Lower leg skin (tissue), 4 donors: Measurements from ENCODE around the gene SWT1. TPM values are rescaled to one million over a fixed set of nuclear protein-coding genes. Genes with fewer than 3 reads are reported as not detected.

Experiments
- DNase-seq, 2 donors: peaks; one replicate each; pipeline ENCODE4 v3.0.0-alpha.2; 2019; ENCODE audit warnings: low spot score in 2 of 2
- H3K4me3 ChIP-seq: fragments of 200-600 bp; sonication (generic); 2 replicates; pipeline ENCODE4 v1.5.1; 2017; ENCODE audit warnings: mild to moderate bottlenecking, low read depth; ENCODE audit not compliant: poor library complexity, severe bottlenecking
- POLR2A ChIP-seq, 2 donors: fragments of 450-650 bp; IDR thresholded peaks; one replicate each; pipeline ENCODE4 v1.6.1; 2016 to 2017; ENCODE audit warnings: antibody characterized with exemption in 2 of 2, mild to moderate bottlenecking in 1 of 2, moderate library complexity in 1 of 2
- WGBS, 2 donors: methylation state at CpG; one replicate each; pipeline ENCODE4 v1.1.5; 2018; 5-methylcytosine and 5-hydroxymethylcytosine counted together
- intact Hi-C: fragments of 100-400 bp; cut with DNase I; formaldehyde crosslinking; loops from one replicate; pipeline ENCODE4 v1.15.0; 2023; ENCODE audit warnings: low total_unique reads
- total RNA-seq, 4 donors: library from RNA; depleted of rRNA; stranded (reverse); fragments of >200 nt; gene quantifications; one replicate each; pipeline ENCODE4 v1.1.0, GENCODE V29; 2016
- TF ChIP-seq, protein P1 (sequence below), 3 donors: fragments of 450-650 bp; IDR thresholded peaks; one replicate each; pipeline ENCODE4 v1.5.1; 2016; ENCODE audit warnings: antibody characterized with exemption in 3 of 3, mild to moderate bottlenecking in 3 of 3, moderate library complexity in 2 of 3

SWT1 gene
- total RNA-seq, 4 donors from 2014 or later, result 3.9 to 6.3 (median 4.5) TPM

DNA sequence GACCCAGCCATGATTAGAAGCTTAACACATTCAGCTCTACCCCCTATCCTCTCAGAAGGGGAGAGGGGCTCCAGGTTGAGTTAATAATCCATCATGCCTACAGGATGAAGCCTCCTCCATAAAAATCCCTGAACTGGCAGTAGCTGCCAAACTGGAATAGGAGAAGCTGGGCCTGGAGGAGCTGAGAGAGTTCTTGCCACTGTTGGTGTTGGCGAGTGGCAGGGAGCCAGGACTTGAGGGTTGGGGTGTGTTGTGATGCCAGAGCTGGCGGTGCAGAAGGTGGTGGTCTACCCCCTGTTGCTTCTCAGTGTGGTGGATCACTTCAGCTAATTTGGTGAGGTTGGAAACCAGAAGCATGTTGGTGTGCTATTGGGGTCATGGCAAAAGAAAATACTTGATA lies 123.6 kb downstream of the SWT1 start:
- TF ChIP-seq, protein P1, sequence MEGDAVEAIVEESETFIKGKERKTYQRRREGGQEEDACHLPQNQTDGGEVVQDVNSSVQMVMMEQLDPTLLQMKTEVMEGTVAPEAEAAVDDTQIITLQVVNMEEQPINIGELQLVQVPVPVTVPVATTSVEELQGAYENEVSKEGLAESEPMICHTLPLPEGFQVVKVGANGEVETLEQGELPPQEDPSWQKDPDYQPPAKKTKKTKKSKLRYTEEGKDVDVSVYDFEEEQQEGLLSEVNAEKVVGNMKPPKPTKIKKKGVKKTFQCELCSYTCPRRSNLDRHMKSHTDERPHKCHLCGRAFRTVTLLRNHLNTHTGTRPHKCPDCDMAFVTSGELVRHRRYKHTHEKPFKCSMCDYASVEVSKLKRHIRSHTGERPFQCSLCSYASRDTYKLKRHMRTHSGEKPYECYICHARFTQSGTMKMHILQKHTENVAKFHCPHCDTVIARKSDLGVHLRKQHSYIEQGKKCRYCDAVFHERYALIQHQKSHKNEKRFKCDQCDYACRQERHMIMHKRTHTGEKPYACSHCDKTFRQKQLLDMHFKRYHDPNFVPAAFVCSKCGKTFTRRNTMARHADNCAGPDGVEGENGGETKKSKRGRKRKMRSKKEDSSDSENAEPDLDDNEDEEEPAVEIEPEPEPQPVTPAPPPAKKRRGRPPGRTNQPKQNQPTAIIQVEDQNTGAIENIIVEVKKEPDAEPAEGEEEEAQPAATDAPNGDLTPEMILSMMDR (IDR thresholded peaks at IDR 0.05), result no peak
- no peak for TF ChIP-seq POLR2A (IDR thresholded peaks at IDR 0.05)
- WGBS, 2 donors, result 97 to 98% methylated on average over 2 of the region's 2 CpGs
- intact Hi-C loops, result no loop called here
- DNase-seq, result no peak
- H3K4me3 ChIP-seq, result no peak overlapping the region

DNA sequence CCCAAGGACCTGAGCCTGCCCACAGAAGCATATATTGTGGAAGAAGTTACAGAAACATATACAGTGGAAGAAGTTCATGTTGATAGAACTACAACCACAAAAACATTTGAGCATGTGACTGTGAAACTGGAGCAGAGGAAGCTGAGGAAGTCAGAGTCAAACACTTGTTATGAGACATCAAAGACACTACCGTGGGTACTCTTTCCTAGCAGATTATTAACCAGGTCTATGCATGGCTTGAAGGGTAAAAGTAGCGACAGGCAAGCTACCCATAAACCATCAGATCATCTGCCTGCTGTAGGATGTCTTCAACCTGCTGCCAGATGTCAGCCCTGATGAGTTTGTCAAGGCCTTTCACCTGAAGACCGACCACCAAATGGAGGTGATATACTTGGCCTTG lies 124.3 kb downstream of the SWT1 start:
- H3K4me3 ChIP-seq, result no peak overlapping the region
- TF ChIP-seq, protein P1 (IDR thresholded peaks at IDR 0.05), result no peak
- TF ChIP-seq POLR2A (IDR thresholded peaks at IDR 0.05), result no peak
- intact Hi-C loops, result no loop called here
- WGBS, 2 donors, result 85 to 89% methylated on average over 3 of the region's 3 CpGs
- no peak for DNase-seq

DNA sequence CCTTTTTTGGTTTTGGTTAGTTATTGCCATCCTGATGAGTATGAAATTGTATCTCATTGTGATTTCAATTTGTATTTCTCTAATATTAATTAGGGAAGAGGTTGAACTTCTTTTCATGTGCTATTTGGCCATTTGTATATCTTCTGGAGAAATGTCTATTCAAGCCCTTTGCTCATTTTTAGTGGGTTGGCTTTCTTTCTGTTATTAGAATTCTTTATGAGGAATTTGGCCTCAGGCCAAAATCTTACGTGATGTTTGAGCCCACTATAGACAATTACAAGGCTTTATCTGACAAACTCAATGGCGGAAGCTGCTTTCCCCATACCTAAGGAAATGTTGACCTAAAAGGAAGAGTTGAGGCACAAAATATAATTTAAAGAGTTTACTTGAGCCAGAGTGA lies 127.1 kb downstream of the SWT1 start:
- TF ChIP-seq, protein P1 (IDR thresholded peaks at IDR 0.05), result no peak
- TF ChIP-seq POLR2A (IDR thresholded peaks at IDR 0.05), result no peak
- WGBS, 2 donors, result 80 to 86% methylated on average over 2 of the region's 2 CpGs
- H3K4me3 ChIP-seq, result no peak overlapping the region
- DNase-seq, result no peak
- intact Hi-C loops, result no loop called here

DNA sequence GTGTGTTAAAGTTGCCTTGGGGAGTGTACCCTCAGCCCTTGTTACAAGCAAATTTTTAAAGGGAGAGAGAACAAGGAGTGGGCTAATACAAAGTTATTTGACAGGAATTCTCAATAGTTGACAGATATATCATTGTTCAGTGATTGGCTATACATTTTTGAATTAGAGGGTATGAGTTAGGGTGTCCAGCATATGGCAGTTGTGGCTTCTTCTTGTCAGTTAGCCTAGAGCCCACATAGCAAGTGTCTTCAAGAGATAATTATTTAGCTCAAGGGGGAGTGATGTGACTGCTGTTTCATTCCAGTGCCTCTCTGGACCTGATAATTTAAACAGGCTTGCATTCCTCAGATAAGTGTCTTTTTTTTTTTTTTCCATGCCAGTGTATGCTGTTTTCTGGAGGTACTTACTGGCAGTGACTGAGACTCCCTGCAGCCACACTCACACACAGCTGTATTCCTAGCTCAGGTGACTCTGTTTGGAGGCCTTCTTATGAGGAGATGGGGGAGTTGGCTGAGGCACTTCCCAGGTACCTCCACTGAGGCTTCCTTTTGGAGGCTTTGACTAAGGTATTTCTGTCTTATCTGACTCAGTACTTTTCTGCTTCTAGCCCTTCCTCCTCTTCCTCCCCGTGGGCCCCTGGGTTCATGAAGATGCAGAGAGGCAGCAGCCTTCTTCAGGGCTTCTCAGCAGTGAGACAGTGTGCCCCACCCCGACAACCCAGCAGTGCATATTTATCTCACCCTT lies 127.7 kb downstream of the SWT1 start:
- intact Hi-C loops, result no loop called here
- 76 to 89% methylated on average over 2 of the region's 2 CpGs for WGBS, 2 donors
- DNase-seq, result no peak
- TF ChIP-seq, protein P1 (IDR thresholded peaks at IDR 0.05), result no peak
- no peak for TF ChIP-seq POLR2A (IDR thresholded peaks at IDR 0.05)
- no peak overlapping the region for H3K4me3 ChIP-seq

DNA sequence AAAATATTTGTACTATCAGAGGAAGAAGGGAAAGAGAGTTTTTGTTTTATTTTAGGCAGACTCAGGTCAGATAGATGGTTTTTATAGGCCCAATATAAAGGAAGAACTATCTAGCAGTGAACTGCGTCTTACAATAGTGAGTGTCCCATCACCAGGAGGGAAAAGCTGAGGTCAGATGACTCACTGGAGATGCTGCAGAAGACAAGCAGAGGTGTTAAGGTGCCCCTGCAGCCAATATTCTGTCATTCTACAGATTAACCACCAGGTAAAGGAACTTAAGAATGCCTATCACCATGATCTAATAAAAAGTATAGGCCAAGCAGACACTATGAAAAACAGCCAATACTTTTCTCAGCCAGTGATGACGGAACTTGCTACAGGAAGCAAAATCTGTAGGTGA lies 130.5 kb downstream of the SWT1 start:
- WGBS, 2 donors, result 83 to 88% methylated on average over 2 of the region's 2 CpGs
- intact Hi-C loops, result no loop called here
- no peak for DNase-seq
- TF ChIP-seq, protein P1 (IDR thresholded peaks at IDR 0.05), result no peak
- TF ChIP-seq POLR2A (IDR thresholded peaks at IDR 0.05), result no peak
- H3K4me3 ChIP-seq, result no peak overlapping the region

DNA sequence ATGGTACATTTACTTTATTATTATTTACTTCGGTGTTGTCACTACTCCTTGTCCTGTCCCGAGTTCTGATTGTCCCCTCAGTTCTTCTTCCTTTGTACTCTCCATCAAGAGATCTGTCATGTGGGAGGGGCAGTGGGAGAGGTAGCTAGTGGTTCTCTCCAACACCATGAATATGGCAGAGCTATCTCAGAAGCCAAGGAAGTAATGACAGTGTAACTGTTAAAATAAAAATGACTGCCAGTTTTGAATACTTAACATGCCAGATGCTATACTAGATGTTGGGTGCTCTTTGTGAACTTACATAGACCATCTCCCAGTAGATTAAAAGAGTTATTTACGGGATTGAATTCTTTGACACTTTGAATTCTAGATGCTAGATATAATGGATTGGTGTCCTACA lies 131.5 kb downstream of the SWT1 start:
- no peak overlapping the region for H3K4me3 ChIP-seq
- DNase-seq, result no peak
- 88 to 94% methylated on average over 3 of the region's 3 CpGs for WGBS, 2 donors
- no peak for TF ChIP-seq POLR2A (IDR thresholded peaks at IDR 0.05)
- TF ChIP-seq, protein P1 (IDR thresholded peaks at IDR 0.05), result no peak
- intact Hi-C loops, result no loop called here
